Left lung (tissue), 10 donors: ENCODE results near the gene ATRNL1. TPM values are rescaled to one million over a fixed set of nuclear protein-coding genes. Genes with fewer than 3 reads are reported as not detected.
"Not testable (repeated sequence)": the region's sequence is repeated elsewhere in the genome, so short reads cannot be mapped to it uniquely, and the experiment has no call there.

Experiments used
- ATAC-seq: fragments of 200-7000 bp; cut with Tn5 transposase; one replicate; pipeline ENCODE4 v1.9.1; 2020; ENCODE audit warnings: moderate library complexity
- DNase-seq, 4 donors: peaks; one replicate each; pipeline ENCODE4 v3.0.0-alpha.2; 2013 to 2020
- H3K27ac ChIP-seq, 2 donors: fragments of 200-600 bp; sonication (generic) in 1 of 2; one replicate each; pipeline versions ENCODE4 v1.5.0 to v1.8.0; 2020 to 2021
- H3K27me3 ChIP-seq, 2 donors: fragments of 200-600 bp; sonication (generic) in 1 of 2; one replicate each; pipeline versions ENCODE4 v1.5.0 to v1.8.0; 2020 to 2021
- H3K36me3 ChIP-seq, 2 donors: fragments of 200-600 bp; sonication (generic) in 1 of 2; one replicate each; pipeline versions ENCODE4 v1.5.0 to v1.8.0; 2020 to 2021
- H3K4me1 ChIP-seq, 2 donors: fragments of 200-600 bp; one replicate each; pipeline ENCODE4 v1.8.0; 2021
- H3K4me3 ChIP-seq, 2 donors: fragments of 200-600 bp; sonication (generic) in 1 of 2; one replicate each; pipeline versions ENCODE4 v1.5.0 to v1.8.0; 2020 to 2021; ENCODE audit warnings: mild to moderate bottlenecking in 1 of 2
- H3K9me3 ChIP-seq, 2 donors: fragments of 200-600 bp; sonication (generic) in 1 of 2; one replicate each; pipeline versions ENCODE4 v1.5.0 to v1.8.0; 2020 to 2021
- CTCF ChIP-seq, 2 donors: fragments of 200-600 bp; sonication (generic) in 1 of 2; IDR thresholded peaks; one replicate each; pipeline versions ENCODE4 v1.5.0 to v1.8.0; 2021; ENCODE audit warnings: antibody characterized with exemption in 2 of 2
- intact Hi-C, 2 donors: fragments of 100-400 bp; cut with DNase I; formaldehyde crosslinking; loops; one replicate each; pipeline versions ENCODE4 v1.11.2 to v1.14.2; 2022
- polyA plus RNA-seq, 6 donors: library from polyadenylated mRNA; unstranded; fragments of 120-200 nt; gene quantifications; one replicate each; pipeline ENCODE4 v1.2.1, GENCODE V29; 2013; ENCODE audit not compliant: insufficient read length in 6 of 6
- total RNA-seq, 2 donors: library from RNA; stranded (reverse); fragmentation: NEBNext Ultra II Directional; extraction: Animal tissue kit (Norgen Biotek cat#: 25700); gene quantifications; one replicate each; pipeline ENCODE4 v1.2.1, GENCODE V29; 2021
- donor health status: DM: no; HTN: yes; CAD: no.
- donor health status: DM: no; HTN: no; CAD: no.

ATRNL1 gene
- total and polyA plus RNA-seq, 8 donors: 0.26 to 6.7 (median 5.1) TPM

- no peaks in the 10 kb centered on the region for H3K36me3 ChIP-seq
- no peaks in the 10 kb centered on the region for H3K4me1 ChIP-seq
- DNase-seq: no peak
- ATAC-seq: no peak
- intact Hi-C loops: no loop called here
- no peak overlapping the region for H3K27ac ChIP-seq
- H3K4me3 ChIP-seq: no peak overlapping the region
- TF ChIP-seq CTCF (IDR thresholded peaks at IDR 0.05): no peak
- H3K27me3 ChIP-seq: no peaks in the 10 kb centered on the region
- H3K9me3 ChIP-seq: peaks cover 0 to 2% of the 10 kb centered on the region in 2 donors
These were observed 128.9 kb downstream of the ATRNL1 start for GRCh38 chr10:115222039-115222438.

GRCh38 chr10:115239761-115240160, 146.6 kb downstream of the ATRNL1 start:
- Histone ChIP-seq H3K9me3 (no peaks in the 10 kb centered on the region), H3K36me3 (no peaks in the 10 kb centered on the region), H3K4me3 (no peak overlapping the region), H3K4me1 (no peaks in the 10 kb centered on the region), H3K27ac (no peak overlapping the region), H3K27me3 (no peaks in the 10 kb centered on the region)
- DNase-seq (no peak), ATAC-seq (no peak)
- TF ChIP-seq CTCF (IDR thresholded peaks at IDR 0.05): no peak
- intact Hi-C loops: no loop called here

GRCh38 chr10:115250784-115251183, 157.6 kb downstream of the ATRNL1 start:
- no peak for TF ChIP-seq CTCF (IDR thresholded peaks at IDR 0.05)
- H3K4me1 ChIP-seq: no peaks in the 10 kb centered on the region
- intact Hi-C loops: no loop called here

GRCh38 chr10:115253765-115254164, 160.6 kb downstream of the ATRNL1 start:
- ATAC-seq, DNase-seq, H3K4me1 ChIP-seq, intact Hi-C loops, H3K27me3 ChIP-seq, H3K27ac ChIP-seq, H3K36me3 ChIP-seq, H3K4me3 ChIP-seq: not testable (repeated sequence)
- H3K9me3 ChIP-seq: peaks cover 0 to 25% of the 10 kb centered on the region in 2 donors

More at GRCh38 chr10:115250784-115251183, 157.6 kb downstream of the ATRNL1 start:
- DNase-seq (no peak), ATAC-seq (no peak)
- Histone ChIP-seq H3K9me3 (peaks cover 0 to 18% of the 10 kb centered on the region in 2 donors), H3K27me3 (no peaks in the 10 kb centered on the region), H3K4me3 (no peak overlapping the region), H3K27ac (no peak overlapping the region), H3K36me3 (no peaks in the 10 kb centered on the region)

- no peak for TF ChIP-seq CTCF (IDR thresholded peaks at IDR 0.05)
- no peaks in the 10 kb centered on the region for H3K4me1 ChIP-seq
- no peaks in the 10 kb centered on the region for H3K27me3 ChIP-seq
- H3K36me3 ChIP-seq: no peaks in the 10 kb centered on the region
- DNase-seq: no peak
- no peak overlapping the region for H3K27ac ChIP-seq
- ATAC-seq: no peak
- H3K9me3 ChIP-seq: no peaks in the 10 kb centered on the region
- intact Hi-C loops: no loop called here
- H3K4me3 ChIP-seq: no peak overlapping the region
These were observed 179.3 kb downstream of the ATRNL1 start for GRCh38 chr10:115272482-115272881.

GRCh38 chr10:115278294-115278693, 185.1 kb downstream of the ATRNL1 start:
- H3K9me3 ChIP-seq: no peaks in the 10 kb centered on the region
- DNase-seq: no peak
- H3K4me3 ChIP-seq: no peak overlapping the region
- no peaks in the 10 kb centered on the region for H3K27me3 ChIP-seq
- H3K36me3 ChIP-seq: no peaks in the 10 kb centered on the region
- intact Hi-C loops: no loop called here
- no peak overlapping the region for H3K27ac ChIP-seq
- no peaks in the 10 kb centered on the region for H3K4me1 ChIP-seq
- ATAC-seq: no peak
- no peak for TF ChIP-seq CTCF (IDR thresholded peaks at IDR 0.05)
